OCI-LY3 (cell line): Measurements from ENCODE around the gene CCSER1.
"Not testable (repeated sequence)": the region's sequence is repeated elsewhere in the genome, so short reads cannot be mapped to it uniquely, and the experiment has no call there.

ENCODE experiments used
- H2AFZ ChIP-seq: fragments of 200-600, 300-600 bp; shearing (Covaris generic); 2 replicates; pipeline ENCODE4 v1.6.0; 2014; ENCODE audit warnings: antibody characterized with exemption, low read depth, low read length
- H3K27ac ChIP-seq: fragments of 200-600, 300-600 bp; sonication (generic); 2 replicates; pipeline ENCODE4 v1.5.1; 2014; ENCODE audit warnings: mild to moderate bottlenecking, low read length, moderate library complexity, mixed read lengths
- H3K27me3 ChIP-seq: fragments of 200-600, 300-600 bp; sonication (generic); 2 replicates; pipeline ENCODE4 v1.6.1; 2014; ENCODE audit warnings: low read depth, low read length, mixed read lengths
- H3K36me3 ChIP-seq: fragments of 200-600, 300-600 bp; sonication (generic); replicated peaks from 2 replicates; pipeline ENCODE3; 2014; ENCODE audit warnings: low read depth, low read length, mixed read lengths
- H3K4me1 ChIP-seq: fragments of 300-600, 200-600 bp; sonication (generic); 2 replicates; pipeline ENCODE4 v1.6.1; 2014; ENCODE audit warnings: low read length, mixed read lengths
- H3K4me2 ChIP-seq: fragments of 200-600, 300-600 bp; sonication (generic); 2 replicates; pipeline ENCODE4 v1.6.1; 2014; ENCODE audit warnings: low read length, mixed read lengths
- H3K4me3 ChIP-seq: fragments of 300-600, 200-600 bp; sonication (generic); 2 replicates; pipeline ENCODE4 v1.5.1; 2014; ENCODE audit warnings: antibody characterized with exemption, mild to moderate bottlenecking, low read length, moderate library complexity
- H3K79me2 ChIP-seq: fragments of 300-600, 200-600 bp; shearing (Covaris generic); 2 replicates; pipeline ENCODE4 v1.6.1; 2014; ENCODE audit warnings: mild to moderate bottlenecking, low read length, mixed read lengths
- H3K9ac ChIP-seq: fragments of 300-600, 200-600 bp; shearing (Covaris generic); 2 replicates; pipeline ENCODE4 v1.6.0; 2014; ENCODE audit warnings: mild to moderate bottlenecking, low read length, moderate library complexity
- H3K9me3 ChIP-seq: fragments of 200-600, 300-600 bp; shearing (Covaris generic); 2 replicates; pipeline ENCODE4 v1.6.1; 2014; ENCODE audit warnings: low read length, mixed read lengths; ENCODE audit not compliant: insufficient read depth
- H4K20me1 ChIP-seq: fragments of 200-600, 300-600 bp; sonication (generic); 2 replicates; pipeline ENCODE4 v1.6.1; 2016; ENCODE audit warnings: low read length, mixed read lengths; ENCODE audit not compliant: insufficient read depth
- EZH2phosphoT487 ChIP-seq: fragments of 200-600 bp; shearing (Covaris generic); IDR thresholded peaks from 2 replicates; pipeline ENCODE4 v1.6.1; 2018; ENCODE audit warnings: antibody characterized with exemption, mixed run types, low read depth
- TF ChIP-seq, protein P1 (sequence below): fragments of 200-600, 300-600 bp; sonication (generic); IDR thresholded peaks from 2 replicates; pipeline ENCODE4 v1.5.1; 2014; ENCODE audit warnings: antibody characterized with exemption, low read length, low read depth

CCSER1 gene

DNA sequence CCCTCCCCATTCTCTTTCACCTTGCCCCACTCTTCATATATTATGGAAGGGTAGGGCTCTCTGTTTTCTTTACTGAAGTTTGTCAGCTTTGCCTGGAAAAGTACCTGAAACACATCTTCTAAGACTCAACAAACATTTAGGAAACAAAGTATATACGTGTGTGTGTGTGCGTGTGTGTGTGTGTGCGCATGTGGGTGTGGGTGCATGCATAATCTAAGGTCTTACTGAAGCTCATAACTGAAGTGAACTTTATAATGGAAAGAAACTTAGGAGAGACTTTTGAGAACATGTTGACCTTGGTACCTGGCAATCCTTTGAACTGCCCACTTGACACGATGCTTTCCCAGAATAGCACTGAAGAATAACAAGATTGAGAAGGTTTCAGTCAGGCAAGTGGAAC is 1190.2 kb downstream of the CCSER1 start:
- no peaks in the 10 kb centered on the region for H3K27me3 ChIP-seq

DNA sequence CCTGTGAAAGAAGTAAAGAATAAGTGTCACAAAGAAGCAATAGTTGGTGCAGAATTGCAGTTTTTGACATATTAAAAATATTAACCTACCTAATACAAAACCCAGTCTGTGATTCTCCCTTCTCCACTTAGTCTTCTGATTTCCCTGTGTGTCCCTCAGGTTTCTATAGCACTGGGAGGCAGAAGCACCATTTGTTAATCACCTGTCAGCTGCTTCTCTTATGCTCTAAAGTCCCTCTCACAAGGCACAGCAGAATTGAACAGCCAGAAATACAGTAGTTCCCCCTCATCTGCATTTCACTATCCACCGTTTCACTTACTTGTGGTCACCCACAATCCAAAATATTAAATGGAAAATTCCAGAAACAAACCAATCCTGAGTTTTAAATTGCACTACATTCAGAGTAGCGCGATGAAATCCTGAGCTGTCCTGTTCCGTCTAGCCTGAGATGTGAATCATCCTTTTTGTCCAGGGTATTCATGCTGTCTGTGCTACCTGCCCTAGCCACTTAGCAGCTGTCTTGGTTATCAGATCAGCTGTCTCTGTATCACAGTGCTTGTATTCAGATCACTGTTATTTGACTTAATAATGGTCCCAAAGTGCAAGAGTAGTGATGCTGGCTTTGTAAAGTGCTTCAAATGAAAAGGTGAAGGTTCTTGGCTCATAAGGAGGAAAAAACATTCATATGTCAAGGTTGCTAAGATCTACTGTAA is 1192.5 kb downstream of the CCSER1 start:
- H3K9me3 ChIP-seq = no peaks in the 10 kb centered on the region
- no peak overlapping the region for H3K9ac ChIP-seq

More for the DNA sequence above, 1190.2 kb downstream of the CCSER1 start:
- H2AFZ ChIP-seq = no peak overlapping the region
- no peaks in the 10 kb centered on the region for H3K79me2 ChIP-seq
- no peak overlapping the region for H3K9ac ChIP-seq
- H3K4me1 ChIP-seq = no peaks in the 10 kb centered on the region
- no peak overlapping the region for H3K4me2 ChIP-seq
- H3K36me3 ChIP-seq = peaks cover 70% of the 10 kb centered on the region
- no peak overlapping the region for H3K4me3 ChIP-seq
- no peak for TF ChIP-seq EZH2phosphoT487
- TF ChIP-seq, protein P1, sequence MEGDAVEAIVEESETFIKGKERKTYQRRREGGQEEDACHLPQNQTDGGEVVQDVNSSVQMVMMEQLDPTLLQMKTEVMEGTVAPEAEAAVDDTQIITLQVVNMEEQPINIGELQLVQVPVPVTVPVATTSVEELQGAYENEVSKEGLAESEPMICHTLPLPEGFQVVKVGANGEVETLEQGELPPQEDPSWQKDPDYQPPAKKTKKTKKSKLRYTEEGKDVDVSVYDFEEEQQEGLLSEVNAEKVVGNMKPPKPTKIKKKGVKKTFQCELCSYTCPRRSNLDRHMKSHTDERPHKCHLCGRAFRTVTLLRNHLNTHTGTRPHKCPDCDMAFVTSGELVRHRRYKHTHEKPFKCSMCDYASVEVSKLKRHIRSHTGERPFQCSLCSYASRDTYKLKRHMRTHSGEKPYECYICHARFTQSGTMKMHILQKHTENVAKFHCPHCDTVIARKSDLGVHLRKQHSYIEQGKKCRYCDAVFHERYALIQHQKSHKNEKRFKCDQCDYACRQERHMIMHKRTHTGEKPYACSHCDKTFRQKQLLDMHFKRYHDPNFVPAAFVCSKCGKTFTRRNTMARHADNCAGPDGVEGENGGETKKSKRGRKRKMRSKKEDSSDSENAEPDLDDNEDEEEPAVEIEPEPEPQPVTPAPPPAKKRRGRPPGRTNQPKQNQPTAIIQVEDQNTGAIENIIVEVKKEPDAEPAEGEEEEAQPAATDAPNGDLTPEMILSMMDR = no peak
- no peaks in the 10 kb centered on the region for H4K20me1 ChIP-seq
- no peaks in the 10 kb centered on the region for H3K9me3 ChIP-seq
- H3K27ac ChIP-seq = no peak overlapping the region

DNA sequence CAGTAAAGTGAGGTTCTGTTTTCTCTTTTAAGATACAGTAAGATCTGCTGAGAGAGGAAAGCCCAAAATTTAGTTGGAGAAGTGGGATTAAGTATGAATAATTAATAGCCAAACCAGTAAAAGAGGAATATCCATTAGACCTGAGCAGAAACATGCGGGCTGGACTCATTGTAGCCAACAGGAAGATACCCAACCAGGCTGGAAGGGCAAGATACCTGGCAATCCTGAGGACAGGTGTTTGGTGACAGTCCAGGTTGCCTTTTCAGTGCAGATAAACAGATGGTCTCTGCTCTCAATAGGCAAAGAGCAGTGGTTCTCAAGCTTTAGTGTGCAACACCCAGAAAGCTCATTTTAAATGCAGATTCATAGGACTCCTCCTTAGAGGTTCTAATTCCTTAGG is 1195.8 kb downstream of the CCSER1 start:
- Histone ChIP-seq H3K27ac (no peak overlapping the region), H2AFZ (no peak overlapping the region), H3K36me3 (peaks cover 82% of the 10 kb centered on the region), H3K9me3 (peaks cover 27% of the 10 kb centered on the region), H3K4me2 (no peak overlapping the region), H3K9ac (no peak overlapping the region), H3K4me3 (no peak overlapping the region), H4K20me1 (no peaks in the 10 kb centered on the region), H3K79me2 (no peaks in the 10 kb centered on the region), H3K4me1 (peaks cover 18% of the 10 kb centered on the region), H3K27me3 (no peaks in the 10 kb centered on the region)
- TF ChIP-seq EZH2phosphoT487 = no peak
- TF ChIP-seq, protein P1 = no peak

More for the DNA sequence above, 1192.5 kb downstream of the CCSER1 start:
- no peaks in the 10 kb centered on the region for H3K27me3 ChIP-seq
- no peak for TF ChIP-seq EZH2phosphoT487
- TF ChIP-seq, protein P1 = no peak
- H3K27ac ChIP-seq = no peak overlapping the region
- H3K4me2 ChIP-seq = no peak overlapping the region
- no peaks in the 10 kb centered on the region for H3K4me1 ChIP-seq
- H4K20me1 ChIP-seq = no peaks in the 10 kb centered on the region
- no peak overlapping the region for H3K4me3 ChIP-seq
- peaks cover 73% of the 10 kb centered on the region for H3K36me3 ChIP-seq
- no peaks in the 10 kb centered on the region for H3K79me2 ChIP-seq
- H2AFZ ChIP-seq = no peak overlapping the region

DNA sequence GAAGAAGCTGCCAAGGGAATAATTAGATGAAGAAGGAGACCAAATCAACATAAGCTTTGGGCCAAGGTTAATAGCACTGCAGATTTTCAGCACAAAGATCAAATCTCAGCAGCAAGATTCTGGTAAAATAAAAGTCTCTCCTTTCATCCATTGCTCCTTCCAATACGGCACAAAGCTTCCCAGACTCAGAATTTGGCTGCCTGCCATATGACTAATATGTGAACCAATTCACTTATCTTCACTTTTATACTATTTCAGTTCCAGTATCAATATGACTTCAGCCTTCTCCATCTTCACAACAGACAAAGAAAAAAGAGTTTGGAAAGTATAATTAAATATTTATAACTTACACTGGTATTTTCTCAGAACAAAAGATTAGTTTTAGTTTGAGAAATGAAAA is 1198.3 kb downstream of the CCSER1 start:
- Histone ChIP-seq H3K9me3 (peaks cover 40% of the 10 kb centered on the region), H3K9ac (no peak overlapping the region), H3K4me1 (peaks cover 20% of the 10 kb centered on the region), H3K27ac (peak overlapping the region; percentile 62), H4K20me1 (no peaks in the 10 kb centered on the region), H3K4me2 (0 out of 2 replicates have a peak overlapping the region, but pooled peaks have one; percentile 13), H3K79me2 (no peaks in the 10 kb centered on the region), H2AFZ (no peak overlapping the region), H3K36me3 (peaks cover 84% of the 10 kb centered on the region), H3K27me3 (no peaks in the 10 kb centered on the region), H3K4me3 (peak overlapping the region; percentile 7; the same call in 1 of the 2 replicates)
- TF ChIP-seq, protein P1 = no peak
- TF ChIP-seq EZH2phosphoT487 = no peak

DNA sequence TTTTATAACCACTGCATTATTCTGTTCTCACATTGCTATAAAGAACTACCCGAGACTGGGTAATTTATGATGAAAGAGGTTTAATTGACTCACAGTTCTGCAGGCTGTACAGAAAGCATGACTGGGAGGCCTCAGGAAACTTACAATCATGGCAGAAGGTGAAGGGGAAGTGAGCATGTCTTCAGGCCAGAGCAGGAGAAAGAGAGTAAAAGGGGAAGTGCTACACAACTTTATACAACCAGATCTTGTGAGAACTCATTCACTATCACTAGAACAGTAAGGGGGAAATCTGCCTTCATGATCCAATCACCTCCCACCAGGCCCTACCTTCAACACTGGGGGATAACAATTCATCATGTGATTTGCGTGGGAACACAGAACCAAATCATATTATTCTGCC is 1199.0 kb downstream of the CCSER1 start:
- H2AFZ ChIP-seq, H3K79me2 ChIP-seq, H3K27me3 ChIP-seq, H3K9ac ChIP-seq, H4K20me1 ChIP-seq: not testable (repeated sequence)
- Histone ChIP-seq H3K4me2 (0 out of 2 replicates have a peak overlapping the region, but pooled peaks have one; percentile 13), H3K36me3 (peaks cover 84% of the 10 kb centered on the region), H3K27ac (peak overlapping the region; percentile 62), H3K4me1 (peaks cover 26% of the 10 kb centered on the region), H3K4me3 (peak overlapping the region; percentile 28; the same call in 1 of the 2 replicates), H3K9me3 (peaks cover 40% of the 10 kb centered on the region)
